Keratinocyte (primary cell): Measurements from ENCODE around the gene SPAG16.

Source experiments
- EZH2 ChIP-seq: IDR thresholded peaks from one replicate; pipeline ENCODE4 v1.6.1; 2012; ENCODE audit warnings: inconsistent platforms, mild to moderate bottlenecking, low read length, moderate library complexity
- TF ChIP-seq, protein P1 (sequence below), 3 experiments: IDR thresholded peaks in 1 of 3; conservative IDR thresholded peaks in 1 of 3; optimal IDR thresholded peaks in 1 of 3; 2 replicates in 2 of 3; 3 replicates in 1 of 3; pipeline versions ENCODE3 to v1.5.1; 2011; ENCODE audit warnings: low read length in 3 of 3, mild to moderate bottlenecking in 3 of 3, moderate library complexity in 2 of 3, control low read depth in 1 of 3, inconsistent platforms in 1 of 3; ENCODE audit not compliant: insufficient read depth in 2 of 3; ENCODE audit errors: extremely low read depth in 1 of 3

DNA sequence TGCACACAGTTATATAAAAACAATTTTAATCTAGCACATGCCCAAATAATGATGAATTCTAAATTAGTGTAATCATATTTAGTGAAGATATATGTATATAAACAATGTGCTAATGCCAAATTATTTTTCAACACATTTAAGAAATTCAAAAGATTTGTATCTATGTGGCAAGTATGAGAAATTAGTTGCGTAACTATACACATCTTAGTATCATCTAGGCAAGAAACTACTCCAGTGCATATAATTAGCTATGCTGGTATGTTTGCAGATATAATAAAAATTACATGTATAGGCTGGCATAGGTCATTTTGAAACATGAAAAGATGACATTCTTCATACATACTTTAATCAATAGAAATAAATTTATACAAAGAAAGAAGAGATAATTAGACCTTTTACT is 874.6 kb downstream of the SPAG16 start:
- TF ChIP-seq, protein P1, sequence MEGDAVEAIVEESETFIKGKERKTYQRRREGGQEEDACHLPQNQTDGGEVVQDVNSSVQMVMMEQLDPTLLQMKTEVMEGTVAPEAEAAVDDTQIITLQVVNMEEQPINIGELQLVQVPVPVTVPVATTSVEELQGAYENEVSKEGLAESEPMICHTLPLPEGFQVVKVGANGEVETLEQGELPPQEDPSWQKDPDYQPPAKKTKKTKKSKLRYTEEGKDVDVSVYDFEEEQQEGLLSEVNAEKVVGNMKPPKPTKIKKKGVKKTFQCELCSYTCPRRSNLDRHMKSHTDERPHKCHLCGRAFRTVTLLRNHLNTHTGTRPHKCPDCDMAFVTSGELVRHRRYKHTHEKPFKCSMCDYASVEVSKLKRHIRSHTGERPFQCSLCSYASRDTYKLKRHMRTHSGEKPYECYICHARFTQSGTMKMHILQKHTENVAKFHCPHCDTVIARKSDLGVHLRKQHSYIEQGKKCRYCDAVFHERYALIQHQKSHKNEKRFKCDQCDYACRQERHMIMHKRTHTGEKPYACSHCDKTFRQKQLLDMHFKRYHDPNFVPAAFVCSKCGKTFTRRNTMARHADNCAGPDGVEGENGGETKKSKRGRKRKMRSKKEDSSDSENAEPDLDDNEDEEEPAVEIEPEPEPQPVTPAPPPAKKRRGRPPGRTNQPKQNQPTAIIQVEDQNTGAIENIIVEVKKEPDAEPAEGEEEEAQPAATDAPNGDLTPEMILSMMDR (optimal IDR thresholded peaks at IDR 0.05 in 1 of 3, IDR thresholded peaks at IDR 0.05 in 1 of 3, conservative IDR thresholded peaks at IDR 0.05 in 1 of 3; ENCODE audit: extremely low read depth in 1 of 3, insufficient read depth in 2 of 3, low read length in 3 of 3) = no peak
- TF ChIP-seq EZH2 = no peak
